ENCODE measurements around the gene TMTC4. TPM values are rescaled to one million over a fixed set of nuclear protein-coding genes. Genes with fewer than 3 reads are reported as not detected.

Gene TMTC4
- total and polyA plus RNA-seq, 7 donors, result 3.6 to 16.9 (median 8.6) TPM

DNA sequence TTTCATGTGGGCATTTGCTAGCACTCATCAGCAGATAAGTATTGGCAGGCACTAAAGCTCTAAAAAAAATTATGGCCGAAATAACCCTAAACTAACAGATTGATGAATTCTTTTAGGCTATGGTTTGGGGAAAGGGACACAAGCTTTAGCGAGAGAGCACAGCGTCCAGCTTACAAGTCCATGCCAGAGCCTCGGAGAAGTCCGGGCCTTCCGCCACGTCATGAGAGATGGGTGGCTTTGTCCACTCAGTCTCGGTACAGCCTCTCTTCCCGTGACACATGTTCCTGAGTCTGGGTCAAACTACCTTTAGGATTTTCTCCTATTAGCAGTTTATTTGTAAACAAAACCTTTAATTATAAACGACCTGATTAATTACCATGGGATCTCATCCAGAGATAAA, 27.7 kb downstream of the TMTC4 start:
- no peak overlapping the region for H3K27ac ChIP-seq
- peaks cover 0 to 9% (median 4%) of the 10 kb centered on the region in 4 donors for H3K36me3 ChIP-seq
- H3K27me3 ChIP-seq, result no peaks in the 10 kb centered on the region
- no peaks in the 10 kb centered on the region for H3K4me1 ChIP-seq
- H3K9me3 ChIP-seq, result no peaks in the 10 kb centered on the region
- intact Hi-C loops (cut with DNase I), result no loop called here
- H3K4me3 ChIP-seq, result no peak overlapping the region
- TF ChIP-seq EP300 (IDR thresholded peaks at IDR 0.05) (no peak), POLR2A (IDR thresholded peaks at IDR 0.05) (no peak), POLR2AphosphoS5 (IDR thresholded peaks at IDR 0.05) (no peak)
- TF ChIP-seq, protein P1, sequence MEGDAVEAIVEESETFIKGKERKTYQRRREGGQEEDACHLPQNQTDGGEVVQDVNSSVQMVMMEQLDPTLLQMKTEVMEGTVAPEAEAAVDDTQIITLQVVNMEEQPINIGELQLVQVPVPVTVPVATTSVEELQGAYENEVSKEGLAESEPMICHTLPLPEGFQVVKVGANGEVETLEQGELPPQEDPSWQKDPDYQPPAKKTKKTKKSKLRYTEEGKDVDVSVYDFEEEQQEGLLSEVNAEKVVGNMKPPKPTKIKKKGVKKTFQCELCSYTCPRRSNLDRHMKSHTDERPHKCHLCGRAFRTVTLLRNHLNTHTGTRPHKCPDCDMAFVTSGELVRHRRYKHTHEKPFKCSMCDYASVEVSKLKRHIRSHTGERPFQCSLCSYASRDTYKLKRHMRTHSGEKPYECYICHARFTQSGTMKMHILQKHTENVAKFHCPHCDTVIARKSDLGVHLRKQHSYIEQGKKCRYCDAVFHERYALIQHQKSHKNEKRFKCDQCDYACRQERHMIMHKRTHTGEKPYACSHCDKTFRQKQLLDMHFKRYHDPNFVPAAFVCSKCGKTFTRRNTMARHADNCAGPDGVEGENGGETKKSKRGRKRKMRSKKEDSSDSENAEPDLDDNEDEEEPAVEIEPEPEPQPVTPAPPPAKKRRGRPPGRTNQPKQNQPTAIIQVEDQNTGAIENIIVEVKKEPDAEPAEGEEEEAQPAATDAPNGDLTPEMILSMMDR (IDR thresholded peaks at IDR 0.05), result no peak
- DNase-seq, result no peak
- WGBS, 2 donors, result 93 to 95% methylated on average over 10 of the region's 10 CpGs

DNA sequence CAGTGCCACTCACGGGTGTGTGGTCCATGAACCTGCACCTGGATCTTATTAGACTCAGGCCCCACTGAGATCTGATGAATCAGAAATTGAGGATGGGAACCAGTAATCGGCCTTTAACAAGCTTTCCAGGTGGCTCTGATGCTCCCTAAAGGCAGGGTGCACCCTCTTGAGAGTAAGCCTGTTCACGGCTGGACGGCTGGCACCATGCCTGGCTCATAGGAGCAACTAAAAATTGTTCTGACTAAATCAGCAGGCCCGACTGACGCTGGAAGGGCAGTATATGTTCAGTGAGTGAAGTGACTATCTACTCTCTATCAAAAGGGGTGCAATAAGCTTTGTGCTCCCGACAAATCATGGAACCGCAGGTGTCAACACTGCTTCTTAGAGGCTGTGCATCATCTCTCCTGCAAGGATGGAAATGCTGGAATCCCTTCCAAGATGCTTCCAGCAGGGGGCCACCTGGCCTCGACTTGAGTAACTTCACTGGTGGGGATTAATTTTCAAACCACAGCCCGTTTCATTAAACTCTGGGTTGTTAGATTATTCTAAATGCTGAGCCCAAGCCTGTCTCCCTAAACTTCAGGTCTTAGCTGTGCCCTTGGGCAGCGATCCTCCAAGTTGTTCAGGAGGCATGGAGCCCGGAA, 28.4 kb downstream of the TMTC4 start:
- Histone ChIP-seq H3K4me3 (no peak overlapping the region), H3K27me3 (no peaks in the 10 kb centered on the region), H3K27ac (no peak overlapping the region), H3K9me3 (no peaks in the 10 kb centered on the region), H3K36me3 (peaks cover 0 to 14% (median 5%) of the 10 kb centered on the region in 4 donors), H3K4me1 (no peaks in the 10 kb centered on the region)
- intact Hi-C loops (cut with DNase I), result no loop called here
- WGBS, 2 donors, result 87 to 91% methylated on average over 12 of the region's 12 CpGs
- TF ChIP-seq, protein P1 (IDR thresholded peaks at IDR 0.05), result no peak
- TF ChIP-seq POLR2AphosphoS5 (IDR thresholded peaks at IDR 0.05), result no peak
- no peak for TF ChIP-seq POLR2A (IDR thresholded peaks at IDR 0.05)
- TF ChIP-seq EP300 (IDR thresholded peaks at IDR 0.05), result no peak
- no peak for DNase-seq

DNA sequence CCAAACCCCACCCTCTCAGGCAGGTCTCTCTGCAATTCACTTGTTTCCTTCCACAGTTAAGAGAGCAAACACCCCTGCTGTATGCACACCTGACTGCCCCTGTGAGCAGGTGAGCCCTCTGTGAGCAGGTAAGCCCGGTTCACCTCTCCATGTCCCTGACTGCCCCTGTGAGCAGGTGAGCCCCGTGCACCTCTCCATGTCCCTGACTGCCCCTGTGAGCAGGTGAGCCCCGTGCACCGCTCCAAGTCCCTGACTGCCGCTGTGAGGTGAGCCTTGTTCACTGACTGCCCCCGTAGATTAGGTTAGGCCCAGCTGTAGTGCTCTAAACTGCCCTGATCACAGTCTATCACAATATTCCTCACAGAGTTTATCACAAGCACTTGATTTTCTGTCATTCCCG, 29.2 kb downstream of the TMTC4 start:
- DNase-seq, result no peak
- intact Hi-C loops (cut with DNase I), result no loop called here
- Histone ChIP-seq H3K27ac (no peak overlapping the region), H3K9me3 (no peaks in the 10 kb centered on the region), H3K4me3 (no peak overlapping the region), H3K36me3 (peaks cover 0 to 19% (median 5%) of the 10 kb centered on the region in 4 donors), H3K27me3 (no peaks in the 10 kb centered on the region), H3K4me1 (no peaks in the 10 kb centered on the region)
- TF ChIP-seq POLR2A (IDR thresholded peaks at IDR 0.05), result no peak
- TF ChIP-seq POLR2AphosphoS5 (IDR thresholded peaks at IDR 0.05), result no peak
- TF ChIP-seq, protein P1 (IDR thresholded peaks at IDR 0.05), result no peak
- no peak for TF ChIP-seq EP300 (IDR thresholded peaks at IDR 0.05)
- WGBS, 2 donors, result 81 to 89% methylated on average over 7 of the region's 7 CpGs

DNA sequence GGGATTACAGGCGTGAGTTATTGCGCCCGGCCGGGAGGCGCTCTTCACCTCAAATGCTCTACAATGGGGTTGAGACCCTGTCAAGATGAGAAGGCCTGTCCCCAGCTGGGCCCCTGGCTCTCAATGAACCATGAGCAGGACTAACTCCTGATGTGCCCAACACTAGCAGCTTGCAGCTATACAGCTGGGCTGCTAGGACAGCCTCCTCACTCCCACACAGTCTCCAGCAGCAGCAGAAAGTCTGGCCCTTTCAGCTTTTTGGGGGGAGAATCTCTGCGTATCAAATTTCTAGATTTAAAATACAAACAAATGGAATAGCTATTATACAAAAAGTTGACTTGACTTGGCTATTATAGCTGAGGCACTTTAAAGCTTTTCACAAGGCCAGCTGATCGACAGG, 30.2 kb downstream of the TMTC4 start:
- peaks cover 0 to 19% (median 7%) of the 10 kb centered on the region in 4 donors for H3K36me3 ChIP-seq
- H3K27ac ChIP-seq, result no peak overlapping the region
- intact Hi-C loops (cut with DNase I), result no loop called here
- H3K9me3 ChIP-seq, result no peaks in the 10 kb centered on the region
- H3K4me3 ChIP-seq, result no peak overlapping the region
- H3K4me1 ChIP-seq, result no peaks in the 10 kb centered on the region
- no peak for DNase-seq
- H3K27me3 ChIP-seq, result no peaks in the 10 kb centered on the region
- TF ChIP-seq POLR2AphosphoS5 (IDR thresholded peaks at IDR 0.05) (no peak), POLR2A (IDR thresholded peaks at IDR 0.05) (no peak), EP300 (IDR thresholded peaks at IDR 0.05) (no peak)
- TF ChIP-seq, protein P1 (IDR thresholded peaks at IDR 0.05), result no peak
- 91% methylated on average over 7 of the region's 7 CpGs for WGBS, 2 donors

DNA sequence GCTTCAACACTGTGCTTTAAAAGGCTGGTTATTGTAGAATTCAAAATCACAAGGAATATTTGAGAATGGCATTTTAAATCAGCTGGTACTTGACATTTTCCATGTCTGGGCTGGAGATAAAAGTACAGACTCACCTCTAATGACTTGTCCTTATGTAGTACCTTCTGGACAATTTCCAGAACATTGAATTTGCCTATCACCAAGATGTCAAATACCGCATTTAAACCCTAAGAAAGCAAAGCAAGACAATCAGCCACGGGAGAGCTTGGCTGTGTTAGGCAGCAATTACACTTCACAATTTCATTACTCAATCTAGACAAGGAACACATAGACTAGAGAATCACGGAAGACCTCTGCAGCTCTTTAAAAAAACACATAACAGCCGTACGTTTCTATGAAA, 36.8 kb downstream of the TMTC4 start:
- Histone ChIP-seq H3K27me3 (no peaks in the 10 kb centered on the region), H3K9me3 (no peaks in the 10 kb centered on the region), H3K36me3 (peaks cover 0 to 70% (median 16%) of the 10 kb centered on the region in 4 donors), H3K4me1 (peaks cover 0 to 12% (median 0%) of the 10 kb centered on the region in 4 donors), H3K27ac (no peak overlapping the region), H3K4me3 (no peak overlapping the region)
- TF ChIP-seq POLR2AphosphoS5 (IDR thresholded peaks at IDR 0.05), result no peak
- TF ChIP-seq EP300 (IDR thresholded peaks at IDR 0.05), result no peak
- TF ChIP-seq POLR2A (IDR thresholded peaks at IDR 0.05), result no peak
- TF ChIP-seq, protein P1 (IDR thresholded peaks at IDR 0.05), result no peak
- intact Hi-C loops (cut with DNase I), result no loop called here
- DNase-seq, result no peak
- WGBS, 2 donors, result 89 to 91% methylated on average over 5 of the region's 5 CpGs
